Astrocyte (in vitro differentiated cells and primary cell): ENCODE measurements around the gene ATP2B2. TPM values are rescaled to one million over a fixed set of nuclear protein-coding genes. Genes with fewer than 3 reads are reported as not detected.

Experiments
- DNase-seq: peaks from one replicate; pipeline ENCODE4 v3.0.0-alpha.2; 2010; ENCODE audit warnings: low read depth
- FAIRE-seq: peaks from 2 replicates; lab custom pipeline; 2011; peaks lifted over from hg19 to GRCh38; lab: Jason Lieb, UNC
- H2AFZ ChIP-seq: 2 replicates; pipeline ENCODE4 v1.6.0; 2012; ENCODE audit warnings: low read depth, low read length, inconsistent platforms
- H3K27ac ChIP-seq: 2 replicates; pipeline ENCODE4 v1.5.1; 2011; ENCODE audit warnings: low read depth, low read length, inconsistent platforms
- H3K27me3 ChIP-seq: 2 replicates; pipeline ENCODE4 v1.6.0; 2011; ENCODE audit warnings: low read length, inconsistent platforms; ENCODE audit not compliant: insufficient read depth
- H3K36me3 ChIP-seq: 2 replicates; pipeline ENCODE4 v1.5.1; 2011; ENCODE audit warnings: low read length, inconsistent platforms; ENCODE audit not compliant: insufficient read depth
- H3K4me1 ChIP-seq: 2 replicates; pipeline ENCODE4 v1.5.1; 2011; ENCODE audit warnings: low read length, inconsistent platforms; ENCODE audit not compliant: insufficient read depth
- H3K4me2 ChIP-seq: 2 replicates; pipeline ENCODE4 v1.6.0; 2012; ENCODE audit warnings: low read length, inconsistent platforms
- H3K4me3 ChIP-seq: 2 replicates; pipeline ENCODE4 v1.5.1; 2011; ENCODE audit warnings: low read depth, mild to moderate bottlenecking, low read length, inconsistent platforms; ENCODE audit not compliant: insufficient read depth
- H3K79me2 ChIP-seq: 2 replicates; pipeline ENCODE4 v1.6.0; 2012; ENCODE audit warnings: mild to moderate bottlenecking, low read length, inconsistent platforms; ENCODE audit not compliant: insufficient read depth
- H3K9ac ChIP-seq: 2 replicates; pipeline ENCODE4 v1.6.0; 2012; ENCODE audit warnings: mild to moderate bottlenecking, low read length, inconsistent platforms
- H3K9me3 ChIP-seq: 2 replicates; pipeline ENCODE4 v1.5.1; 2012; ENCODE audit warnings: low read depth, mild to moderate bottlenecking, low read length, inconsistent platforms; ENCODE audit not compliant: insufficient read depth
- H4K20me1 ChIP-seq: 2 replicates; pipeline ENCODE4 v1.6.0; 2012; ENCODE audit warnings: low read length, inconsistent platforms; ENCODE audit not compliant: insufficient read depth
- H3K27ac Mint-ChIP-seq: one replicate; pipeline ENCODE4 v1.8.0; 2021; ENCODE audit warnings: mild to moderate bottlenecking, mixed read lengths; ENCODE audit not compliant: unreplicated experiment
- H3K27me3 Mint-ChIP-seq: one replicate; pipeline ENCODE4 v1.8.0; 2021; ENCODE audit warnings: low read depth, mixed read lengths; ENCODE audit not compliant: unreplicated experiment
- H3K36me3 Mint-ChIP-seq: one replicate; pipeline ENCODE4 v1.8.0; 2021; ENCODE audit warnings: low read depth, mixed read lengths; ENCODE audit not compliant: unreplicated experiment
- H3K4me1 Mint-ChIP-seq: one replicate; pipeline ENCODE4 v1.8.0; 2021; ENCODE audit warnings: low read depth, mixed read lengths; ENCODE audit not compliant: unreplicated experiment
- H3K4me3 Mint-ChIP-seq: one replicate; pipeline ENCODE4 v1.8.0; 2021; ENCODE audit warnings: mild to moderate bottlenecking, moderate library complexity, mixed read lengths; ENCODE audit not compliant: unreplicated experiment
- H3K9me3 Mint-ChIP-seq: one replicate; pipeline ENCODE4 v1.8.0; 2021; ENCODE audit warnings: mild to moderate bottlenecking, mixed read lengths; ENCODE audit not compliant: unreplicated experiment
- EZH2 ChIP-seq: IDR thresholded peaks from 2 replicates; pipeline ENCODE4 v1.6.1; 2012; ENCODE audit warnings: mild to moderate bottlenecking, low read length, inconsistent platforms; ENCODE audit not compliant: insufficient read depth
- total RNA-seq: library from RNA; stranded (reverse); gene quantifications from 2 replicates; pipeline ENCODE4 v1.2.1, GENCODE V29; 2021
- TF ChIP-seq, protein P1 (sequence below): IDR thresholded peaks from 2 replicates; pipeline ENCODE4 v1.5.1; 2011; ENCODE audit warnings: low read depth, mild to moderate bottlenecking, inconsistent platforms, low read length, moderate library complexity; ENCODE audit not compliant: insufficient read depth

The ATP2B2 gene
- total RNA-seq, 1 donor from 2014 or later = 0.05 TPM

DNA sequence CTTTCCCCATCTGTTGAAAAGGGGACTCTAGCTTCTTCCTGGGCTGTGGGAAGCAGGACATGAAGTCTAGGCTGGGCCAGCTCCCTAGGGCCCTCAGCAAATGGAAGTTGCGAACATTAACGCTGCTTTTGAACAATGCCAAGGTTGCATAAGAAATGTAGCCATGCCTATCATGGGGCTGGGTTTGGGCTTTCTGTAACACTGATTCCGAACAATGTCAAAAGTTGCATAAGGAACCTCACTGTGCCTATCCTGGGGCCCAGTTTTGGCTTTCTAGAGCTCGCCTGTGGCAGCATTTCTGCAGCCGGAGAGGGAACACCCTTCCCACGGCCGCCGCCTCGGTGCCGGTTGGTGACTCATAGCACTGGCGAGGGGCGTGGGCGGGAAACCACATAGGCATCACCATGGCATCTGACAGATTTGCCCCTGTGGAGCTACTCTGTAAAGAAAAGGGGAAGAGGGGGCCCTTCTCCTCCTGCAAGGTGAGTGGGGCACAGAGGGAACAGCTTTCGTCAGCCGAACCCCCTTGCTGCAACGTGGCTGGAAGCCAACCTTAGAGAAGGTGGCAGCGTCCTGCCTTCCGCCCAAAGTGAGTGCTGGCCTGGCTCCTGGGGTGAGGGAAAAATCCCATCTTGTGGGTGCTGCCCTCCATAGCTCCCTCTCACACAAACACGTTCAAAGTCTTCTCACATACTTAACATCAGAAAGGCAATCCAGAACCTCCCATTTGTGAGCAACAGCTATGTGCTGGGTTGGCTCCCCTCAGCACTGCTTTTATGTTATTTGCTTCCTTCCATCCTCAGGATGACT lies 46.6 kb upstream of the ATP2B2 start:
- peak overlapping the region; percentile 14 for H2AFZ ChIP-seq
- TF ChIP-seq, protein P1, sequence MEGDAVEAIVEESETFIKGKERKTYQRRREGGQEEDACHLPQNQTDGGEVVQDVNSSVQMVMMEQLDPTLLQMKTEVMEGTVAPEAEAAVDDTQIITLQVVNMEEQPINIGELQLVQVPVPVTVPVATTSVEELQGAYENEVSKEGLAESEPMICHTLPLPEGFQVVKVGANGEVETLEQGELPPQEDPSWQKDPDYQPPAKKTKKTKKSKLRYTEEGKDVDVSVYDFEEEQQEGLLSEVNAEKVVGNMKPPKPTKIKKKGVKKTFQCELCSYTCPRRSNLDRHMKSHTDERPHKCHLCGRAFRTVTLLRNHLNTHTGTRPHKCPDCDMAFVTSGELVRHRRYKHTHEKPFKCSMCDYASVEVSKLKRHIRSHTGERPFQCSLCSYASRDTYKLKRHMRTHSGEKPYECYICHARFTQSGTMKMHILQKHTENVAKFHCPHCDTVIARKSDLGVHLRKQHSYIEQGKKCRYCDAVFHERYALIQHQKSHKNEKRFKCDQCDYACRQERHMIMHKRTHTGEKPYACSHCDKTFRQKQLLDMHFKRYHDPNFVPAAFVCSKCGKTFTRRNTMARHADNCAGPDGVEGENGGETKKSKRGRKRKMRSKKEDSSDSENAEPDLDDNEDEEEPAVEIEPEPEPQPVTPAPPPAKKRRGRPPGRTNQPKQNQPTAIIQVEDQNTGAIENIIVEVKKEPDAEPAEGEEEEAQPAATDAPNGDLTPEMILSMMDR = no peak
- no peak for TF ChIP-seq EZH2
- H3K27ac ChIP-seq = peak overlapping the region; percentile 17
- no peaks in the 10 kb centered on the region for H3K9me3 ChIP-seq
- Mint-ChIP-seq H3K36me3 (no peaks in the 10 kb centered on the region), H3K4me1 (peaks cover 2% of the 10 kb centered on the region), H3K9me3 (no peaks in the 10 kb centered on the region), H3K27me3 (peaks cover 25% of the 10 kb centered on the region), H3K4me3 (no peak overlapping the region), H3K27ac (no peak overlapping the region)
- H3K27me3 ChIP-seq = peaks cover 4% of the 10 kb centered on the region
- peak overlapping the region; percentile 67 for H3K4me2 ChIP-seq
- no peak overlapping the region for H3K4me3 ChIP-seq
- no peaks in the 10 kb centered on the region for H3K36me3 ChIP-seq
- H3K79me2 ChIP-seq = no peaks in the 10 kb centered on the region
- FAIRE-seq = no peak
- no peaks in the 10 kb centered on the region for H4K20me1 ChIP-seq
- peaks cover 16% of the 10 kb centered on the region for H3K4me1 ChIP-seq
- H3K9ac ChIP-seq = peak overlapping the region; percentile 12
- peak; percentile 71 for DNase-seq

DNA sequence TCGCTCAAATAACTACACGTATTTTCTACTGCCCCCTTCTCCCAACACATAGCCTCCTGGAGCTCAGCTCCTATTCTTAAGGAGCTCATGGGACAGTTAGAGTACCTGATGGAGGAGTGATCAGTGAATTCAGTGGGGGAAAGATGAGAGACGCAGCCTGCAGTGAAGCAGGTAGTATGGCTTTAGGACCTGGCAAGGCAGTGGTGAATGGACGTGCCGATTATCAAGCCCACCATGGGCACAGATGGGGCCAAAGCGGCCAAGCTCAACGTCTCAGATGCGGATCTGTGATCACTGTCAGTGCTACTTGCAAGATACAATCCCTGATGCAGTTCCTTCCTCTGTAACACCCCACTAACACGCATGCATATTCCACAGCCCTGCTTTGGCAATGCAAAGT lies 45.8 kb upstream of the ATP2B2 start:
- Mint-ChIP-seq H3K9me3 (no peaks in the 10 kb centered on the region), H3K27ac (no peak overlapping the region), H3K4me3 (no peak overlapping the region), H3K36me3 (no peaks in the 10 kb centered on the region), H3K27me3 (peaks cover 31% of the 10 kb centered on the region), H3K4me1 (peaks cover 2% of the 10 kb centered on the region)
- FAIRE-seq = no peak
- peaks cover 16% of the 10 kb centered on the region for H3K4me1 ChIP-seq
- H3K4me2 ChIP-seq = no peak overlapping the region
- no peak overlapping the region for H3K9ac ChIP-seq
- H3K4me3 ChIP-seq = no peak overlapping the region
- no peak for DNase-seq
- H3K27me3 ChIP-seq = peaks cover 4% of the 10 kb centered on the region
- no peaks in the 10 kb centered on the region for H3K9me3 ChIP-seq
- no peaks in the 10 kb centered on the region for H4K20me1 ChIP-seq
- H2AFZ ChIP-seq = no peak overlapping the region
- no peak overlapping the region for H3K27ac ChIP-seq
- H3K79me2 ChIP-seq = no peaks in the 10 kb centered on the region
- no peak for TF ChIP-seq EZH2
- TF ChIP-seq, protein P1 = no peak
- no peaks in the 10 kb centered on the region for H3K36me3 ChIP-seq

DNA sequence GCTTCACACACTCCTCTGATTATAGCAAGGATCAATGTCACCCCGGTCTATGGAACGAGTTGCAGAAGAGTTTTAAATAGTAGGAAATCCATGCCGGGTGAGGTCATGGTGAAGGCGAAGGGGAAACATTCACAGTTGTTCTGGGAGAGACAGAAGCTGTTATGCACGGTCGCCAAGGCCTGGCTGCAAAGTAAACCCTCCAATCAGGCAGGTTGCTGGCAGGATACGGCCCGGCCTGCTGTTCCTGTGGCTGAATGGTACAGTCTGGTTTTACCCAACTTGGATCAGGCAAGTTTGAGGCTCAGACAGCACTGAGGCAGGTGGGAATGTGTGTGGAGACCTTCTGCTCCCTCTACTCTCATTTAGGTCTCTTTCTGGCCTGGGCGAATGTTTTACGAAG lies 45.3 kb upstream of the ATP2B2 start:
- H3K36me3 ChIP-seq = no peaks in the 10 kb centered on the region
- peaks cover 16% of the 10 kb centered on the region for H3K4me1 ChIP-seq
- no peak overlapping the region for H2AFZ ChIP-seq
- no peak for FAIRE-seq
- Mint-ChIP-seq H3K27ac (no peak overlapping the region), H3K4me3 (no peak overlapping the region), H3K4me1 (peaks cover 2% of the 10 kb centered on the region), H3K36me3 (no peaks in the 10 kb centered on the region), H3K27me3 (peaks cover 31% of the 10 kb centered on the region), H3K9me3 (no peaks in the 10 kb centered on the region)
- no peak for DNase-seq
- H3K27ac ChIP-seq = no peak overlapping the region
- no peak overlapping the region for H3K4me2 ChIP-seq
- H3K79me2 ChIP-seq = no peaks in the 10 kb centered on the region
- H3K27me3 ChIP-seq = peaks cover 4% of the 10 kb centered on the region
- H3K4me3 ChIP-seq = no peak overlapping the region
- no peak for TF ChIP-seq EZH2
- TF ChIP-seq, protein P1 = no peak
- H3K9me3 ChIP-seq = no peaks in the 10 kb centered on the region
- H4K20me1 ChIP-seq = no peaks in the 10 kb centered on the region
- no peak overlapping the region for H3K9ac ChIP-seq
